Astrocyte of the hippocampus (primary cell): Measurements from ENCODE around the gene PKHD1.
A peak's percentile ranks its signal among the peaks of the same experiment; 100 is the strongest.

Experiments used
- DNase-seq: peaks from one replicate; pipeline ENCODE4 v3.0.0; 2011; ENCODE audit warnings: low read depth, low spot score

Gene PKHD1

GRCh38 chr6:51800603-51801002 lies 286.8 kb downstream of the PKHD1 start:
- DNase-seq, result no peak

- no peak for DNase-seq
Measured at GRCh38 chr6:51793393-51793792, 294.0 kb downstream of the PKHD1 start.

- DNase-seq, result no peak
Measured at GRCh38 chr6:51792273-51793030, 295.0 kb downstream of the PKHD1 start.

GRCh38 chr6:51790946-51791345 lies 296.5 kb downstream of the PKHD1 start:
- DNase-seq, result no peak

GRCh38 chr6:51788121-51788520 lies 299.3 kb downstream of the PKHD1 start:
- DNase-seq, result no peak

- no peak for DNase-seq
Measured at GRCh38 chr6:51778666-51779065, 308.7 kb downstream of the PKHD1 start.

- DNase-seq, result no peak
Measured at GRCh38 chr6:51777618-51778017, 309.8 kb downstream of the PKHD1 start.

- no peak for DNase-seq
Measured at GRCh38 chr6:51775942-51776860, 311.2 kb downstream of the PKHD1 start.

- no peak for DNase-seq
Measured at GRCh38 chr6:51768087-51768486, 319.3 kb downstream of the PKHD1 start.

- no peak for DNase-seq
Measured at GRCh38 chr6:51765230-51765629, 322.2 kb downstream of the PKHD1 start.

- peak; percentile 0 for DNase-seq
Measured at GRCh38 chr6:51753635-51754034, 333.8 kb downstream of the PKHD1 start.

GRCh38 chr6:51743999-51744398 lies 343.4 kb downstream of the PKHD1 start:
- no peak for DNase-seq

- DNase-seq, result no peak
Measured at GRCh38 chr6:51740658-51741057, 346.8 kb downstream of the PKHD1 start.

GRCh38 chr6:51738614-51739013 lies 348.8 kb downstream of the PKHD1 start:
- no peak for DNase-seq

- DNase-seq, result no peak
Measured at GRCh38 chr6:51737580-51738360, 349.6 kb downstream of the PKHD1 start.

- no peak for DNase-seq
Measured at GRCh38 chr6:51725155-51725554, 362.3 kb downstream of the PKHD1 start.

GRCh38 chr6:51720327-51720726 lies 367.1 kb downstream of the PKHD1 start:
- DNase-seq, result no peak

GRCh38 chr6:51719297-51719696 lies 368.1 kb downstream of the PKHD1 start:
- DNase-seq, result no peak

GRCh38 chr6:51718533-51718932 lies 368.9 kb downstream of the PKHD1 start:
- no peak for DNase-seq

- DNase-seq, result no peak
Measured at GRCh38 chr6:51717477-51717876, 369.9 kb downstream of the PKHD1 start.

GRCh38 chr6:51711876-51712275 lies 375.5 kb downstream of the PKHD1 start:
- no peak for DNase-seq

- DNase-seq, result no peak
Measured at GRCh38 chr6:51706086-51706485, 381.3 kb downstream of the PKHD1 start.
